Measurements from ENCODE around the gene MAPK8.

MAPK8 gene

GRCh38 chr10:48463318-48464003 is 157.0 kb downstream of the MAPK8 start:
- no peak overlapping the region for H3K27ac ChIP-seq (ENCODE audit: low read length)

GRCh38 chr10:48464121-48464870 is 157.8 kb downstream of the MAPK8 start:
- H3K36me3 ChIP-seq (replicated peaks; ENCODE audit: insufficient read depth, low read length), result no peaks in the 10 kb centered on the region

More at GRCh38 chr10:48463318-48464003, 157.0 kb downstream of the MAPK8 start:
- no peaks in the 10 kb centered on the region for H3F3A ChIP-seq (ENCODE audit: insufficient read depth, low read length)
- H3K4me3 ChIP-seq (ENCODE audit: low read length), result no peak overlapping the region
- DNase-seq, result no peak
- no peaks in the 10 kb centered on the region for H3K27me3 ChIP-seq (replicated peaks; ENCODE audit: insufficient read depth, low read length)
- no peaks in the 10 kb centered on the region for H3K79me2 ChIP-seq (ENCODE audit: low read length)
- no peak overlapping the region for H3K9ac ChIP-seq (ENCODE audit: low read length)
- H3K4me2 ChIP-seq (ENCODE audit: low read depth, low read length), result no peak overlapping the region
- no peaks in the 10 kb centered on the region for H3K9me3 ChIP-seq (replicated peaks; ENCODE audit: insufficient read depth, low read length)
- no peaks in the 10 kb centered on the region for H3K9me2 ChIP-seq (replicated peaks; ENCODE audit: insufficient read depth, low read length)
- TF ChIP-seq EZH2 (optimal IDR thresholded peaks at IDR 0.05; ENCODE audit: low read depth, low read length) (no peak), CTCF (IDR thresholded peaks at IDR 0.05; ENCODE audit: low read length) (no peak), EZH2phosphoT487 (IDR thresholded peaks at IDR 0.05; ENCODE audit: low read length) (no peak)
- H3K4me1 ChIP-seq (ENCODE audit: low read length), result no peaks in the 10 kb centered on the region
- no peak overlapping the region for H2AFZ ChIP-seq (ENCODE audit: low read length)
- H4K20me1 ChIP-seq (ENCODE audit: insufficient read depth, low read length), result no peaks in the 10 kb centered on the region
- H3K36me3 ChIP-seq (replicated peaks; ENCODE audit: insufficient read depth, low read length), result no peaks in the 10 kb centered on the region

DNA sequence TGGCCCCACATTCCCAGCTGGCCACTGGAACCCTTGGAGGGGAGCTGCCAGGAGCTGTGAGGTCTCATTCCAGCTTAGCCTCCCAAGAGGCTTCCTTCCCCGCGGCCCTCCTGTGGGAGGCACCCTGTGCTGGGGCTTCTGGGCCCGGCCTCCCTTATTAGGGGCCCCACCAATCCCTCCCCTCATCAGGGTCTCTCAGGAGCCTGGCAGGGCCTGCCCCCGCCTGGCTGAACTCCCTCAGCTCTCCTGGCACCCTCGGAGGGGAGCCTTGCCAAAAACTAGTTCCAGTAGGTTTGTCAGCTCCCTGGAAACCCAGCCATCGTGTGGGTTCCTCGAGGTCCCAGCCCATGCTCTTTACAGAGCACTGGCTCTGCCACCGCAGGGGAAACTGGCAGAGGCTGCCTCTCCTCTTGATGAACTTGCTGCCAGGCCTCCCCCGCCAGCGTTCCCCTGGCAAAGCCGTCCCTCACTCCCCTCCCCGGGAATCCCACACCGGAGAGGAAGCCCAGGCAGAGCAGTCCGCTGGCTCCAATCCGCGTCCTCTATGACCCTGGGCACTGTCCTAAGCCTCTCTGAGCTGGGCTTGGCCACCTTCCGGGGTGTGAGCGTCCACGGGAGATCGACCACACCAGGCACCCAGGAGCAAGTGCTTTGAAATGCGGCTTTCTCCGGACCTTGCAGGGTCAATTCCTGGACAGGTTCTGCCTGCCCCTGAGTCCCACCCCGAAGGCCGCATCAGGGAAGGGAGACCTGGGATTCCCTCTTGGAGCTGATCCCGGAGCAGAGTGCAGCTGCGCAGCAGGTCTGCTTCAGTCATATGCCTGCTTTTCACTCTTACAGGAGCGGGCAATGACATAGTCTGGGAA is 158.6 kb downstream of the MAPK8 start:
- H3K9me2 ChIP-seq (replicated peaks; ENCODE audit: insufficient read depth, low read length), result no peaks in the 10 kb centered on the region
- H3K27me3 ChIP-seq (replicated peaks; ENCODE audit: insufficient read depth, low read length), result no peaks in the 10 kb centered on the region
- no peaks in the 10 kb centered on the region for H4K20me1 ChIP-seq (ENCODE audit: insufficient read depth, low read length)
- H3K4me3 ChIP-seq (ENCODE audit: low read length), result no peak overlapping the region
- H2AFZ ChIP-seq (ENCODE audit: low read length), result no peak overlapping the region
- H3K4me2 ChIP-seq (ENCODE audit: low read depth, low read length), result no peak overlapping the region
- H3K9ac ChIP-seq (ENCODE audit: low read length), result no peak overlapping the region
- H3K9me3 ChIP-seq (replicated peaks; ENCODE audit: insufficient read depth, low read length), result no peaks in the 10 kb centered on the region
- H3K36me3 ChIP-seq (replicated peaks; ENCODE audit: insufficient read depth, low read length), result no peaks in the 10 kb centered on the region
- H3K27ac ChIP-seq (ENCODE audit: low read length), result no peak overlapping the region
- H3F3A ChIP-seq (ENCODE audit: insufficient read depth, low read length), result no peaks in the 10 kb centered on the region
- no peaks in the 10 kb centered on the region for H3K4me1 ChIP-seq (ENCODE audit: low read length)
- TF ChIP-seq EZH2phosphoT487 (IDR thresholded peaks at IDR 0.05; ENCODE audit: low read length) (no peak), EZH2 (optimal IDR thresholded peaks at IDR 0.05; ENCODE audit: low read depth, low read length) (no peak), CTCF (IDR thresholded peaks at IDR 0.05; ENCODE audit: low read length) (no peak)
- no peaks in the 10 kb centered on the region for H3K79me2 ChIP-seq (ENCODE audit: low read length)
- no peak for DNase-seq

More at GRCh38 chr10:48464121-48464870, 157.8 kb downstream of the MAPK8 start:
- Histone ChIP-seq H3K4me2 (ENCODE audit: low read depth, low read length) (no peak overlapping the region), H3K27ac (ENCODE audit: low read length) (no peak overlapping the region), H3F3A (ENCODE audit: insufficient read depth, low read length) (no peaks in the 10 kb centered on the region), H4K20me1 (ENCODE audit: insufficient read depth, low read length) (no peaks in the 10 kb centered on the region), H3K9me3 (replicated peaks; ENCODE audit: insufficient read depth, low read length) (no peaks in the 10 kb centered on the region), H3K79me2 (ENCODE audit: low read length) (no peaks in the 10 kb centered on the region), H3K4me3 (ENCODE audit: low read length) (no peak overlapping the region), H3K9me2 (replicated peaks; ENCODE audit: insufficient read depth, low read length) (no peaks in the 10 kb centered on the region), H3K27me3 (replicated peaks; ENCODE audit: insufficient read depth, low read length) (no peaks in the 10 kb centered on the region), H3K4me1 (ENCODE audit: low read length) (no peaks in the 10 kb centered on the region), H2AFZ (ENCODE audit: low read length) (no peak overlapping the region), H3K9ac (ENCODE audit: low read length) (no peak overlapping the region)
- TF ChIP-seq EZH2 (optimal IDR thresholded peaks at IDR 0.05; ENCODE audit: low read depth, low read length) (no peak), CTCF (IDR thresholded peaks at IDR 0.05; ENCODE audit: low read length) (no peak), EZH2phosphoT487 (IDR thresholded peaks at IDR 0.05; ENCODE audit: low read length) (no peak)
- DNase-seq, result no peak

Data from MM.1S (cell line).